ENCODE data around the gene GORASP1. TPM values are rescaled to one million over a fixed set of nuclear protein-coding genes. Genes with fewer than 3 reads are reported as not detected.
"Not testable (repeated sequence)": the region's sequence is repeated elsewhere in the genome, so short reads cannot be mapped to it uniquely, and the experiment has no call there.

The GORASP1 gene
- total RNA-seq, 2 experiments from 2014 or later = 11.5 to 11.9 TPM

DNA sequence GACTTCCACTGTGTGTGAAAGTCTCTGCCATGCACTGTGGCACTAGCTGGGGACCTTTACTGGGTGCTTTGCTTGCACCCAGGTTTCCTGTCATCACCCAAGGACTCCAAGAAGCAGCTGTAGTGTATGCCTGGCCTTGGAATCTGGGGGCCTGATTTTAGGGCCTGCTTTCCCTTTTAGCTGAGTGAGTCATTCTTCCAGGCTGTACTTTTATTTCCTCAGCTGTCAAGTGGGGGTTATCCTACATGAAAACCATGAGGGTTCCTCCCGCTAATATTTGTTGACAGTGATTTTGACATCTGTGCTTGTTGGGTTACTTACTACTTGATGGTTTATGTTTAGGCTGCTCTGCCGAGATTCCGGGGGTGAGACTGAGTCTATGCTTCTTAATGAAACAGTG, 18.5 kb downstream of the GORASP1 start:
- Mint-ChIP-seq H3K36me3 (peaks cover 10% of the 10 kb centered on the region), H3K27ac (no peak overlapping the region), H3K27me3 (no peaks in the 10 kb centered on the region), H3K4me3 (no peak overlapping the region), H3K9me3 (no peaks in the 10 kb centered on the region), H3K4me1 (peaks cover 11% of the 10 kb centered on the region)
- no peak for DNase-seq

DNA sequence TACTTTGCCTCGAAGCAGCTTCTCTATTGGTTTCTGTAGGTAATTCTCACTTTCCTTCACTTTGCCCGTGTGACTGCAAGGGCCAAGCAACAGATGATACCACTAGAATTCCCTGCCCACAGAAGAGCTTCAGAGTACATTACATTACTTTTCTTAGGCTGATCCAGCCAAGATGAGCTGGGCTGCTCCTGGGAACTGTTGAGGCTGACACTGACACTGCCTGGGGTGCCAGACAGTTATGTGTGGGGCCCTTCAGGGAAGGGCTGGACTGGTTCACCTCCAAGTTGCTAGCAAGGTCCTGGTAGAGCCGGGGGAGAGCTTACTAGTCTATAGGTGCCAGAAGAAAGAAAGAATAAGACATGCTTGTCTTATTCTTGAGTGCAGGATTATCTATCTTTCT, 19.0 kb downstream of the GORASP1 start:
- Mint-ChIP-seq H3K9me3 (no peaks in the 10 kb centered on the region), H3K4me1 (peaks cover 11% of the 10 kb centered on the region), H3K27me3 (no peaks in the 10 kb centered on the region), H3K4me3 (no peak overlapping the region), H3K27ac (no peak overlapping the region), H3K36me3 (peaks cover 10% of the 10 kb centered on the region)
- no peak for DNase-seq

GRCh38 chr3:39086144-39086543, 21.3 kb downstream of the GORASP1 start:
- Mint-ChIP-seq H3K36me3 (peaks cover 16% of the 10 kb centered on the region), H3K4me1 (peaks cover 24% of the 10 kb centered on the region)

GRCh38 chr3:39082666-39083313, 24.6 kb downstream of the GORASP1 start:
- Mint-ChIP-seq H3K27ac (peak overlapping the region; percentile 39), H3K27me3 (no peaks in the 10 kb centered on the region), H3K4me3 (no peak overlapping the region), H3K9me3 (no peaks in the 10 kb centered on the region), H3K4me1 (peaks cover 16% of the 10 kb centered on the region), H3K36me3 (peaks cover 20% of the 10 kb centered on the region)
- DNase-seq = no peak

More at GRCh38 chr3:39086144-39086543, 21.3 kb downstream of the GORASP1 start:
- H3K4me3 Mint-ChIP-seq = no peak overlapping the region
- H3K9me3 Mint-ChIP-seq = no peaks in the 10 kb centered on the region
- no peak overlapping the region for H3K27ac Mint-ChIP-seq
- H3K27me3 Mint-ChIP-seq = no peaks in the 10 kb centered on the region
- DNase-seq = no peak

- Mint-ChIP-seq H3K27ac (no peak overlapping the region), H3K9me3 (no peaks in the 10 kb centered on the region), H3K36me3 (peaks cover 27% of the 10 kb centered on the region), H3K4me3 (no peak overlapping the region), H3K27me3 (no peaks in the 10 kb centered on the region), H3K4me1 (peaks cover 23% of the 10 kb centered on the region)
- no peak for DNase-seq
Observed at GRCh38 chr3:39080026-39080425, 27.4 kb downstream of the GORASP1 start.

GRCh38 chr3:39079530-39079929, 27.9 kb downstream of the GORASP1 start:
- Mint-ChIP-seq H3K9me3 (no peaks in the 10 kb centered on the region), H3K4me3 (no peak overlapping the region), H3K27me3 (no peaks in the 10 kb centered on the region), H3K36me3 (peaks cover 29% of the 10 kb centered on the region), H3K27ac (no peak overlapping the region), H3K4me1 (peaks cover 23% of the 10 kb centered on the region)
- DNase-seq = no peak

GRCh38 chr3:39075910-39076309, 31.5 kb downstream of the GORASP1 start:
- Mint-ChIP-seq H3K27me3 (no peaks in the 10 kb centered on the region), H3K27ac (peak overlapping the region; percentile 10), H3K9me3 (no peaks in the 10 kb centered on the region), H3K36me3 (peaks cover 20% of the 10 kb centered on the region), H3K4me3 (no peak overlapping the region), H3K4me1 (peaks cover 7% of the 10 kb centered on the region)
- no peak for DNase-seq

DNA sequence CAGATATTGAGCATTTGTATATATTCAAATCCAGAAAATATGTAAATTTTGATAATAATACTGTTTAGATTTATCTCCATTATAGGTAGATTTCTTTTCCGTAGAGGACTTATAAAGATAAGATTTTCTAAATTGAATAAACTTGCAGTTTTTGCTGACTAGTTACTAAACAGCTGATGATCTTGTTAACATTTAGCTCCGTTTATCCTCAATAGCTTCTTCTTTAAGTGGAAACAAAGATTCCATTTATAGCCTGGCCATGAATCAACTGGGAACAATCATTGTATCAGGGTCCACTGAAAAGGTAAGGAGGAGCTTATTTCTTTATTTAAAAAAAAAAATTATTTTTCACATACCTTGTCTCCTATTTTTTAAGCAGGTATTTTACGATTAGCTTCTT, 38.9 kb downstream of the GORASP1 start:
- Mint-ChIP-seq H3K27me3 (no peaks in the 10 kb centered on the region), H3K4me3 (no peak overlapping the region), H3K27ac (no peak overlapping the region), H3K9me3 (no peaks in the 10 kb centered on the region), H3K36me3 (peaks cover 10% of the 10 kb centered on the region), H3K4me1 (peaks cover 7% of the 10 kb centered on the region)
- DNase-seq = no peak

DNA sequence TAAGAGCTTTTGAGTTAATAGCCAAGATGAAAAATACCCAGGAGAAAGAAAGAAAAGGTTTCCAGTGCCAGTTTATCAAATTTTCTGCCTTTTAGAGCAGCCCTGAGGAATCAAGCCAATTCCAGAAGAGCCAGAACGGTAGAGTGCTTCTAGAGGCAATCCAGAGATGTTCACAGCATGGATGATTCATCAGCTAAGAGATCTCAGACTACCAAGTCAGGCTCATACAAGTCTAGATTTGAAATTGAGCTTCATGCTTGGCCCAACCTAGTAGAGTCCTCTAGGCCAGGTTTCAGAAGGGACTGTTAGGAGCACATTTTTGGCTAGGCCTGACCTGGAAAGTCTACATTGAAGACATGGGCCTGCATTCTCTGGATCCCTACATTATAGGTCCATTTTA, 40.1 kb downstream of the GORASP1 start:
- peaks cover 16% of the 10 kb centered on the region for H3K4me1 Mint-ChIP-seq
- DNase-seq = no peak
- H3K9me3 Mint-ChIP-seq = no peaks in the 10 kb centered on the region
- no peak overlapping the region for H3K27ac Mint-ChIP-seq
- H3K27me3 Mint-ChIP-seq = no peaks in the 10 kb centered on the region
- no peak overlapping the region for H3K4me3 Mint-ChIP-seq
- H3K36me3 Mint-ChIP-seq = peaks cover 11% of the 10 kb centered on the region

GRCh38 chr3:39065197-39065596, 42.2 kb downstream of the GORASP1 start:
- Mint-ChIP-seq H3K4me3 (no peak overlapping the region), H3K27ac (peak overlapping the region; percentile 22), H3K4me1 (peaks cover 25% of the 10 kb centered on the region), H3K36me3 (peaks cover 15% of the 10 kb centered on the region), H3K27me3 (no peaks in the 10 kb centered on the region), H3K9me3 (no peaks in the 10 kb centered on the region)
- peak; percentile 4 for DNase-seq

GRCh38 chr3:39064646-39065045, 42.8 kb downstream of the GORASP1 start:
- no peaks in the 10 kb centered on the region for H3K27me3 Mint-ChIP-seq
- no peak overlapping the region for H3K4me3 Mint-ChIP-seq
- peaks cover 12% of the 10 kb centered on the region for H3K36me3 Mint-ChIP-seq
- no peaks in the 10 kb centered on the region for H3K9me3 Mint-ChIP-seq
- DNase-seq = no peak
- H3K4me1 Mint-ChIP-seq = peaks cover 25% of the 10 kb centered on the region
- no peak overlapping the region for H3K27ac Mint-ChIP-seq

GRCh38 chr3:39063143-39063542, 44.3 kb downstream of the GORASP1 start:
- no peaks in the 10 kb centered on the region for H3K9me3 Mint-ChIP-seq
- H3K27me3 Mint-ChIP-seq = no peaks in the 10 kb centered on the region
- no peak for DNase-seq
- no peak overlapping the region for H3K4me3 Mint-ChIP-seq
- H3K4me1 Mint-ChIP-seq = peaks cover 31% of the 10 kb centered on the region
- H3K27ac Mint-ChIP-seq = no peak overlapping the region
- H3K36me3 Mint-ChIP-seq = peaks cover 12% of the 10 kb centered on the region

- peaks cover 9% of the 10 kb centered on the region for H3K36me3 Mint-ChIP-seq
- H3K9me3 Mint-ChIP-seq = no peaks in the 10 kb centered on the region
- H3K4me1 Mint-ChIP-seq = peaks cover 33% of the 10 kb centered on the region
- H3K4me3 Mint-ChIP-seq = no peak overlapping the region
- no peak overlapping the region for H3K27ac Mint-ChIP-seq
- no peaks in the 10 kb centered on the region for H3K27me3 Mint-ChIP-seq
- no peak for DNase-seq
Observed at GRCh38 chr3:39062180-39062579, 45.2 kb downstream of the GORASP1 start.

DNA sequence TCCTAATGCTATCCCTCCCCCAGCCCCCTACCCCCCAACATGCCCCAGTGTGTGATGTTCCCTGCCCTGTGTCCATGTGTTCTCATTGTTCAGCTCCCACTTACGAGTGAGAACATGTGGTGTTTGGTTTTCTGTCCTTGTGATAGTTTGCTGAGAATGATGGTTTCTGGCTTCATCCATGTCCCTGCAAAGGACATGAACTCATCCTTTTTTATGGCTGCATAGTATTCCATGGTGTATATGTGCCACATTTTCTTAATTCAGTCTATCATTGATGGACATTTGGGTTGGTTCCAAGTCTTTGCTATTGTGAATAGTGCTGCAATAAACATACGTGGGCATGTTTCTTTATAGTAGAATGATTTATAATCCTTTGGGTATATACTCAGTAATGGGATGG, 46.2 kb downstream of the GORASP1 start:
- H3K27ac Mint-ChIP-seq, H3K27me3 Mint-ChIP-seq, H3K36me3 Mint-ChIP-seq, H3K9me3 Mint-ChIP-seq, H3K4me3 Mint-ChIP-seq, DNase-seq: not testable (repeated sequence)
- peaks cover 35% of the 10 kb centered on the region for H3K4me1 Mint-ChIP-seq

DNA sequence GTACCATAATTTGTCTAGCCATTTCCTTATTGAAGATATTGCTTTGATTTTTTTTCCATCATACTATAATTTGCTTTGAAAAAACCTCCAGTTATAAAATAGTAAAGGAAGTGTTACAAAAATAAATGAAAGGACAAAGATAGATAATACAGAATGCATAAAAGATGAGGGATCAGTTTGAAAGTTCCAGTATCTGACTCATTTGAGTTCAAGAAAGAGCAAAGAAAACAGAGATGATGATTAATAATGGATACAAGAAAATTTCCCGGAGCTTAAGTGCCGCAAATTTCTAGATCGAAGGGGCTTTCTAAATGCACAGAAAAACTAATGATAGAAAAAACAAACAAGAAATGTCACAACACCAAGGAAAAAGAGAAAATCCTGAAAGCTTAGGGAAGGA, 51.3 kb downstream of the GORASP1 start:
- DNase-seq = no peak
- no peaks in the 10 kb centered on the region for H3K27me3 Mint-ChIP-seq
- H3K36me3 Mint-ChIP-seq = peaks cover under 1% of the 10 kb centered on the region
- H3K27ac Mint-ChIP-seq = no peak overlapping the region
- H3K4me3 Mint-ChIP-seq = no peak overlapping the region
- H3K9me3 Mint-ChIP-seq = no peaks in the 10 kb centered on the region
- H3K4me1 Mint-ChIP-seq = peaks cover 33% of the 10 kb centered on the region

- Mint-ChIP-seq H3K9me3 (no peaks in the 10 kb centered on the region), H3K4me3 (peak overlapping the region; percentile 38), H3K36me3 (no peaks in the 10 kb centered on the region), H3K4me1 (peaks cover 39% of the 10 kb centered on the region), H3K27ac (no peak overlapping the region), H3K27me3 (no peaks in the 10 kb centered on the region)
- no peak for DNase-seq
Observed at GRCh38 chr3:39053696-39054095, 53.7 kb downstream of the GORASP1 start.

Measured in activated naive CD8-positive, alpha-beta T cell treated with anti-CD3 and anti-CD28 coated beads for 36 hours (primary cell).